Right ventricle myocardium superior (tissue), 1 donor: Measurements from ENCODE around the gene MEF2B. TPM values are rescaled to one million over a fixed set of nuclear protein-coding genes. Genes with fewer than 3 reads are reported as not detected.

Experiments
- ATAC-seq: fragments of 200-7000 bp; cut with Tn5 transposase; one replicate; pipeline ENCODE4 v1.9.1; 2020; ENCODE audit warnings: mild to moderate bottlenecking; ENCODE audit not compliant: poor library complexity
- DNase-seq: peaks from one replicate; pipeline ENCODE4 v3.0.0-alpha.2; 2020
- intact Hi-C: fragments of 100-400 bp; cut with DNase I; formaldehyde crosslinking; loops from one replicate; pipeline ENCODE4 v1.11.2; 2022
- long read RNA-seq: library from polyadenylated mRNA; unstranded; transcript quantifications from one replicate; pipeline ENCODE4 v2.0.0, GENCODE V29; 2021
- total RNA-seq: library from RNA; stranded (reverse); fragmentation: NEBNext Ultra II Directional; extraction: Animal tissue kit (Norgen Biotek cat#: 25700); gene quantifications from one replicate; pipeline ENCODE4 v1.2.1, GENCODE V29; 2021
- donor health status: DM: no; HTN: yes; CAD: no; lungs with severe emphysema.

MEF2B gene
- 0.83 TPM for total RNA-seq
- long read RNA-seq, partial matches to known transcripts = 1 of 2 reads
- long read RNA-seq, other reads (novel, unspliced or antisense) = 0 of 2 reads

DNA sequence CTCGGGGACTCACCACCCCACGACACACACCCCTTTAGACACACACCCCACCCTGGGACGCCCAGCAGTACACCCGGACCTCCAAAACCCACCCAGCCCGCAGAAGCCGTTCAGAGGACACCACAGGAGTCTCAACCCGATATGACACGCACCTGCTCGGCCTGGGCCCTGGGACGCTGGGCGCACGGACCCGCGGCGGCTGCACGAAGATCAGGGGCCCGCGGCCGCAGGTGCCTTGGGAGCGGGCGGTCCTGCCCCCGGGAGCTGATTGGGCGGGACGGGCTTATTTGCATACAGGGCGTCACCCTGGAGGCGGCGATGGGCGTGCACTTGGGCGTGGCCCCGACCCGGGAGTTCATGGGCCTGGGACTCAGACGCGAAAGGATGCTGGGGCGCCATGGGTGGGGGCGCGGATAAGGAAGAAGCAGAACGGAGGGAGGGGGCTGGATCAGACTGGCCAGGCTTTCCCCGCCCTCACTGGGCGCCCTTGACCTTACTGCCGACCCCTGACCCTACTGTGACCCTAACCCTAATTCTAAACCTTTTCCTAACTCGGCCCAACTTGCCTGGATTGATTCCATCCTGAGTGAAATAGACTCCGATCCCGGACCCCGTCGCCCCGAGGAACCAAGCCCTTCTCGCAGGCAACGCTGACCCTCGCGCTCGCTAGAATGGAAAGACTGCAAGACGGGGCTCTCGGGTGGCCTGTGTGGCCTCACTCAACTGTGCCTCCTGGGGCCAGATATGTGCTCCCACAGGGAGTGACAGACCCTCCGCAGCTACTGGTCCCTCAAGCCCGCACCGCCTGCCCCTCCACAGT lies at the start of gene MEF2B:
TSS of gene MEF2B (minus strand) at position 211 of the 820 bp plus-strand sequence. CDS start 19,528 bp downstream, outside the sequence.
- peak; percentile 87 for DNase-seq
- ATAC-seq = peak; percentile 94
- intact Hi-C loops = no loop called here

DNA sequence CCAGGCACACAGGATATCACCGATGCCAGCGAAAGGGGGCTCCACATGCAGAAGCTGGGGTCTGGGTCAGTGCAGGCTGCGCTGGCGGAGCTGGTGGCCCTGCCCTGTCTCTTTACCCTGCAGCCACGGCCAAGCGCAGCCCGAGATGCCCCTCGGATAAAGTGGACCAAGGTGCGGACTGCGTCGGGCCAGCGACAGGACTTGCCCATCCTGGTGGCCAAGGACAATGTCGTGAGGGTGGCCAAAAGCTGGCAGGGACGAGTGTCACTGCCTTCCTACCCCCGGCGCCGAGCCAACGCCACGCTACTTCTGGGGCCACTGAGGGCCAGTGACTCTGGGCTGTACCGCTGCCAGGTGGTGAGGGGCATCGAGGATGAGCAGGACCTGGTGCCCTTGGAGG lies 48.8 kb upstream of the MEF2B start:
- no peak for ATAC-seq
- intact Hi-C loops = no loop called here
- no peak for DNase-seq

DNA sequence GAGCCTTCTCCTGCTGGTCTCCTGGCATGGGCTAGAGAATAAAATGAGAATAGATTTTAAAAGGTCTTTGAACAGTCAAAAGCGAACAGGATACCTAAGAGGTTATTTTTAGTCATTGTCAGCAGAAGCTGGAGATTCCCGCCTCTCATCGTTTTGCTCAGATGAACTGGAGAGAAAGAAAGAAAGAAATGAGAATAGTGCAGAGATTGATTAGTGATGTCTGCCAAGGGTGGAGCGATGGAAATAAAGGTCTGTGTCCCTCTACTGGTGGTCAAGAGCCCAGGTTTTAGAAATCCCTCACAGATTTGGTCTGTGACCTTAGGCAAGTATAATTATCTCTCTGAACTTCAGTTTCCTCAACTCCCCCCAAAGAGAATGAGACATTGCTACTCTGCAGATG lies 47.0 kb upstream of the MEF2B start:
- DNase-seq = no peak
- ATAC-seq = no peak
- intact Hi-C loops = no loop called here

DNA sequence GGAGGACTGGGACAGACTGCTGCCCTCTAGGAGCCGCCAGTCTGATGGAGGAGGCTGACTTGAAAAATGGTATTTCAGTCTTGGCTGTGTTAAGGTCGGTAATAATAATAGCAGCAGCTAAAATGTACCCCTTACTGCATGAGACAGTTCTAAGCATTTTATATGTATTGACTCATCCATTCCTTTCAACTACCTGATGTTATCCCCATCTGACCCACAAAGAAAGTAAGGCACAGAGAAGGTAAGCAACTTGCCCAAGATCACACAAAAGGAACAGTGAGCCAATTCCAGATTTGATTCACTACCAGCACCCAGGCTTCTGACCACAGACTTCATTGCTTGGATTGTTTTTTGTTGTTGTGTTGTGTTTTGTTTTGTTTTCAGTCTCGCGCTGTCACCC lies 45.7 kb upstream of the MEF2B start:
- ATAC-seq (no peak), DNase-seq (no peak)
- intact Hi-C loops = no loop called here

DNA sequence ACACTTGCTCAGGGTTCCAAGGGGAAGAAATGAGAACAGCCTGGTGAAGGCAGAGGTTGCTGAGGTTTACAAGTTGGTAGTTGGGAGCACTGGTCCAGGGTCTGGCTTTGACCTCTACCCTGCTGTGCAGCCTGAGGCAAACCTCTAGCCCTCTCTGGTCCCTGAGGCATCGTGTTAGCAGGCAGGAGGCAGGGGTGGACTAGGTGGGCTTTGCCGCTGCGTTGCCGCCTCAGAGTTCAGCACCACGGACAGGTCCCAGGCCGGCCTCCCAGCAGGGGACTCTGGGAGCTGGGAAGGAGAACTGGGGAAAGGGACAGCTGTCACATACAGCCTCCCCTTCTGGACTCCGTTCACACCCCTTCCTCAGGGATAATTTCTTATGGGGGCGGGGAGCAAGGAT lies 44.8 kb upstream of the MEF2B start:
- intact Hi-C loops = no loop called here
- peak; percentile 55 for DNase-seq
- ATAC-seq = peak; percentile 62

DNA sequence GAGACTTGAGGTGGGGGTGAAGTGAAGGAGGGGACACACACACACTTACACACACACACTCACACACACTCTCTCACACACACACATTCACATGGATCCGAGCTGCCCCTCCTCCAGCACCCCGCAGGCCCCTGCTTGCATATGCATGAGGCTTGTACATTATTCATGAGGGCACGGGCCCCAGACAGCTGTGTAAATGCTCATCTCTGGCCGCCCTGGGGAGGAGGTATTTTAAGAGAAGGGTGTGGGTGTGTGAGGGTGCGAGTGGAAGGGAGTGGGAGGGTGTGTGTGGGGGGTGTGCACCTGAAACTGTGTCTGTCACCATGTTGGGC lies 44.1 kb upstream of the MEF2B start:
- intact Hi-C loops = no loop called here
- no peak for ATAC-seq
- DNase-seq = no peak

DNA sequence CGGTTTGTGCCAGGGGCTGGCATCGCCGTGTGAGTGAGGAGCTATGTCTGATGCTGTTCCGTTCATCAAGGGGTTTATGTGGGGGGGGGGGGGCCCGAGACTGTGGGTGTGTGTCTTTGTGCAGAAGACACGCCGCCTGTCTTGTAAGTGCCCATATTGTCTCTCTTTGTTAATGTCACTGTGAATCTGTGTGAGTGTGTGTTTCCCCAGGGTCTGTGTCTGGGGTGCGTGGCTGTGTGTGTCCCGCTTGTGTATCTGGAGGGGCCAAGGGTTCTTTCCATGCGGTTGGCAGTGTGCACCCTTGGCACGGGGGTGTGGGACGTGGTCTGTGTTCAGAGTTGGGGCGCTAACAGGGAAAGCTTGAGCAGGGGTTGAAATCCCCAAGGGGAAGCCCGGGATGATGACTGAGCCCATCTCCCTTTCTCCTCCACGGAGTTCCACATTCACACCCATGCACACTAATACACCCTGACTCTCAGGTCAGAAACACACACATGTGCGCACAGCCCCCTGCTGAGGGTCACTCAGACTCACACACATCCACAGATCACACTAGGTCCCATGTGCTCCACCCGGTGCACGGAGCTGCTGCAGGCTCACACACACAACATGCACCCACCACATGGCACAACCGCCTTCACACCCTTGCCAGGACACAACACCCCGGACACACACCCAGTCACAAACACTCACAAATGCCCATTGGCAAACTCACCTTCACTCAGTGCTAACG lies 43.5 kb upstream of the MEF2B start:
- DNase-seq = no peak
- ATAC-seq = no peak
- intact Hi-C loops = no loop called here

DNA sequence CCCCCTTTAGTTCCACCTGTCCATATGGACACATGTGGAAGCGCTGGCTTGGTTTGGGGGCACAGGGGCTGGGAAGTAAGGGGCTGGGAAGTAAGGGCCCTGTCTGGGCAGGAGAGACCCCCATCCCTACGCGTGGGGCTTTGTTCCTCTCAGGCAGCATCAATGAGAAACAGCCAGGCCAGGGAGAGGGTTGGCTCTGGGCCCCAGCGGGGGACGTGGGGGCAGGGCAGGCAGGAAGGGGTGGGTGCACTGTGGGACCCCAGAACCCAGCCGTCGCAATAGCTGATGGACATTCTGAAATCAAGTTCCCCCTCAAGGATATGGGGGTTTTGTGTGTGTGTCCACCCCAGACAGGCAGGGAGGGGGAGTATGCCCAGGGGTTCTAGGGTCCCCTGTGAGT lies 42.9 kb upstream of the MEF2B start:
- intact Hi-C loops = no loop called here
- no peak for ATAC-seq
- DNase-seq = no peak

DNA sequence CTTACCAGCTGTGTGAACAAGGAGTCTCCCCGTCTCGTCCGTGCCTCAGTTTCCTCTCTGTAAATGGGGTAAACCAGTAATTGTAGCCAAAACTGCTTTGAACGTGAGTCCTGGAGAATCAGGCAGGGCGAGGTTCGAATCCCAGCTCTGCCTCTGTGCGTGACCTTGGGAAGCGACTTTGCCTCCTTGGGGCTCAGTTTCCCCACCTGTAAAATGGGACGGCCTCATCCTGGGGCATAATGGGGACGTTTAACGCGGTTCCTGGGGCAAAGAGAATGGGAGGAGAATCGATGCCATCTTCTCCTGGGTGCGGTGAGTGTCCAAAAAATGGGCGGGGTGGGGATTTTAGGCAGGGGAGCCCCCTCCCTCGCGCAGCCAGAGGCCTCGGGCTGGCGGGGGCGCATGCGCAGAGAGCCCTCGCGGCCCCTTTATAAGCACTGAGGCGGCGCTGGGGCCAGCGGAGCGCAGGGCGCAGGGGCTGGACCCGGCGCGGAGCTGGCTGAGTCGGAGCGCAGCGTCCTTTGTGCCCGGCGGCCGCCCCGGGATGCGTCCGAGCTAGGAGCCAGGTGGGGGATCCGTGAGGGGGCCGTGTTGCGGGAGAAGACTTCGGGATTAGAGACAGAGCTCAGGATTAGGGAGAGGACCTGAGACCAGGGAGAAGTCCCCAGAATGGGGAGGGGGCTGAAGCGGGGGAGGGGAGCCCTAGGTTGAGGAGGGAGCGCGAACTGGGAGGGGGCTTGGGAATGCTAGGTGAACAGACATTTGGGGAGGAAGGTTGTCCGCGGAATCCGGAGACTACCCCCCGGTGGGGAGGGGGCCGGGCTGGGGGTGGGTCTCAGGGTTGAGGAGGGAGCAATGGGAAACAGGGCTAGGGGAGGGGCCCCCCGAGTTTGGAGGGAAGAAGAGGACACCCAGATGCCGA lies 41.7 kb upstream of the MEF2B start, which contains the start of gene NCAN:
TSS of gene NCAN (plus strand) at position 460 of the 922 bp plus-strand sequence. CDS start 4,996 bp downstream, outside the sequence.
- ATAC-seq (no peak), DNase-seq (no peak)
- intact Hi-C loops = no loop called here

DNA sequence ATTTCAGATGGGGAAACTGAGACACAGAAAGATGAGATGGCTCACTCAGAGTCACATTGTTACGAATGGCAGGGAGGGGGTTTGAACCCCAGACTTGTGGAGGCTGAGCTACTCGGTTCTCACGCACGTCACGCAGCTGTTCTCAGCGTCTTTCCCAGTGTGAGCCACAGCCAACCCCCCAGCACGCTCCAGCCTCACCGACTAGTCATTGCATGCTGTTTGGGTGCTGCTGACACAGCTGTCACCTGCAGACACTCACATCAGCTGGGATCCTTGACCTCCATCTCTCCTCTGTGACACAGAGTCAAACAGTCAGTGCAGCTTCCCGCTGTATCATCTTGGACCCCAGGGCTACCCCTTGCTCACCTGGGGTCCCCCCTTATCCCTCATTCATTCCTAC lies 39.3 kb upstream of the MEF2B start:
- DNase-seq (no peak), ATAC-seq (no peak)
- intact Hi-C loops = no loop called here

DNA sequence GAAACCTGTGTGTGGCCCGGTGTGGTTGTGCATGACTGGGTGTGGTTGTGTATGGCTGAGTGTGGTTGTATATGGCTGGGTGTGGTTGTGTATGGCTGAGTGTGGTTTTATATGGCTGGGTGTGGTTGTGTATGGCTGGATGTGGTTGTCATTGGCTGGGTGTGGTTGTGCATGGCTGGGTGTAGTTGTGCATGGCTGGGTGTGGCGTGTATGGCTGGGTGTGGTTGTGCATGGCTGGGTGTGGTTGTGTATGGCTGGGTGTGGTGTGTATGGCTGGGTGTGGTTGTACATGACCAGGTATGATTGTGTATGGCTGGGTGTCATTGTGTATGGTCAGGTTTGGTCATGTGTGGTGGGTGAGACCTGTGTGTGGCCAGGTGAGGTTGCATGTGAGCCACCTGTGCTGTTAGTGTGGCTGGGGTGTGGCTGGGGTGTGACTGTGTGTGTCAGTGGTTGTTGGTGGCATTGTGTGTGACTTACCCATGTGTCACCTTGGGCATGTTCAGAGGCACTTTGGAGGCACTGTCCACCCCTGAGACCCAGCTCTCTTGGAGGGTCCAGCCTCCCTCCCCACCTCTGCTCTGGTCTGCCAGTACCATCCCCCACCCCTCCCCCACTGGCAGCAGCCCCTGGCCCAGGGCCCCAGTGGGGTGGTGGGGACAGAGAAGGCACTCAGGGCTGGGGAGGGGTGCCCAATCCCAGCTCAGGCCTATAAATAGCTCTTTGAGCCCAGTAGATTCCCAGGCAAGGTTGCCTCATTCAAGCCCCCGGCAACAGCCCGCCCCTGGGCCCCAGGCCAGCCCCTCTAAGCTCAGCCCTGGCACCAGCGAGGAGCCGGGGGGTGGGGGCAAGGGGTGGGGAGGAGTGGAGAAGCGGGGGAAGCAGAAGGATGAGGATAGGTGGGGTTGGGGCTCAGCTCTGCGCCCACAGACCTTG lies 37.8 kb upstream of the MEF2B start:
- DNase-seq = no peak
- no peak for ATAC-seq
- intact Hi-C loops = no loop called here

DNA sequence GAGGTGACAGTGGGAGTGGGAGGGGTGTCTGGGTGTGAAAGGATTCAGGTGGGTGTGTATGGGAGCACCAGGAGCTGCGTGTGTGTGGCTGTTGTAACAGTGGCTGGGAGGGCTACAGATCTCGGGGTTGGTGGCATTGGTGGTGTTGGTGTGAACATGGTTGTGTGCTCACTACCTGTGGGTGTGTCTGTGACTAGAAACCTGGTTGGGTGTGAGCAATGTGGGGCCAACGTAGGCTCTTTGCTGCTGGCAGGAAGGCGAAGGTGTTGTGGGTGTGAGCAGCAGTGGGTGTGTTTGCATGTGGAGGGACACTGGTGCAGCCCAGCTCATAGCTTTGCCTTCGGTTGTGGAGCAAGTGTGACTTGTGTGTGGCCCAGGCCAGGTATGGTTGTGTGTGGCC lies 36.9 kb upstream of the MEF2B start:
- ATAC-seq = no peak
- intact Hi-C loops = no loop called here
- DNase-seq = no peak

DNA sequence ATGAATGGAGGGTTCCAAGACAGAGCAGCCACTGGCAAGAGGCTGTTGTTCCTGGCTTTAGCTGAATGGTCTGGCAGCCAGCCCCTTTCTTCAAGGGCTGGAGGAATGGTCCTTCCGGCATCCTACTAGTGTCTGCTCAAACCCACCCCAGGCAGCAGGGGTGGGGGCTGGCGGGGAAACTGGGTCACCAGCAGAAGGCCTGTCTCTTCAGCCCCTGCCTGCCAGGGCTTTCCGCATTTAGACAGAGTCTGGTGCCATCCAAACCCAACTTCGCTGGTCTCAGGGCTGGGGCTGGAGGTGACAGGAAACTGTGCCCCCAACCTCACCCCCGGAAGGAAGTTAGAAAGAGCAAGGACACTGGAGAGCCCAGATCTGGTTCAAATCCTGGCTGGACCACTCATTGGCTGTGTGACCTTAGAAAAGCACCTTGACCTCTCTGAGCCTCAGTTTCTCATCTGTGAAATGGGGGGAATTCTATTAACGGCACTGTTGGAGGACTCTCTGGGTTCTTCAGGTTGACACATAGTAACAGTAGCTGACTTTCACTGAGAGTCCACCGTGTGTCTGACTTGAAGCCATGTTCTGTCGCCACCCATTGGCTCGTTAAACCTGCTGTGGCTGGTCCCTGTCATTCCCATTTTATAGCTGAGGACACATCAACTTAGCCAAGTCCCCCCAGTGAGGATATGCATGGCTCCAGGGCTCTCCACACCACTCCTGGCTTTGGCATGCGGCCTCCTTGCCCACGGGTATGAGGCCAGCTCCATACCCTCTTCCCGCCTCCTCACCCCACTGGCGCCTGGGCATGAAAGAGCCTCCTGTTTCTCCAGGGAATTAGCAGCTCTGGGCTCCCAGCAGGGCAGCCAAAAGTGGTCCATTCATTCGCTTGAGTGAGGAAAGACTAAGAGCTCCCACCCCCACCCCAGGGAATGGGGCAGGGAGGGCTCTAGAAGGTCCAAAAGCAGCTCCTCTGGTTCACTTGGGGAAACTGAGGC lies 35.6 kb upstream of the MEF2B start:
- intact Hi-C loops = no loop called here
- ATAC-seq (no peak), DNase-seq (no peak)

DNA sequence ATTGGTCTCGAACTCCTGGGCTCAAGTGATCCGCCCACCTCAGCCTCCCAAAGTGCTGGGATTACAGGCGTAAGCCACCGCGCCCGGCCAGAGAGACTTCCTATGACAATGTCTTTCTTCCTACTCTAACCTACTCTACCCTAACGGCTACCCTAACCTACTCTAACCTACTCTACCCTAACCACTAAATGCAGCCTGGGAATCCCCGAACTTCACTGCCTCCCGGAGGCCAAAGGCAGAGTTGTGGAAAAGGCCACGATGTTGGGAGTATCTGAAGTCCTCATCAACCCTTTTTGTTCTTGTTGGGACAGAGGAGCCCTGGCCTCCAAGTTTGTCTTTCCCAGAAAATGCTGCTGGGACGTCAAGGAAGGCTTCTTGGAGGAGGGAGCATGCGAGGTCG lies 34.1 kb upstream of the MEF2B start:
- no peak for DNase-seq
- ATAC-seq = no peak
- intact Hi-C loops = no loop called here

DNA sequence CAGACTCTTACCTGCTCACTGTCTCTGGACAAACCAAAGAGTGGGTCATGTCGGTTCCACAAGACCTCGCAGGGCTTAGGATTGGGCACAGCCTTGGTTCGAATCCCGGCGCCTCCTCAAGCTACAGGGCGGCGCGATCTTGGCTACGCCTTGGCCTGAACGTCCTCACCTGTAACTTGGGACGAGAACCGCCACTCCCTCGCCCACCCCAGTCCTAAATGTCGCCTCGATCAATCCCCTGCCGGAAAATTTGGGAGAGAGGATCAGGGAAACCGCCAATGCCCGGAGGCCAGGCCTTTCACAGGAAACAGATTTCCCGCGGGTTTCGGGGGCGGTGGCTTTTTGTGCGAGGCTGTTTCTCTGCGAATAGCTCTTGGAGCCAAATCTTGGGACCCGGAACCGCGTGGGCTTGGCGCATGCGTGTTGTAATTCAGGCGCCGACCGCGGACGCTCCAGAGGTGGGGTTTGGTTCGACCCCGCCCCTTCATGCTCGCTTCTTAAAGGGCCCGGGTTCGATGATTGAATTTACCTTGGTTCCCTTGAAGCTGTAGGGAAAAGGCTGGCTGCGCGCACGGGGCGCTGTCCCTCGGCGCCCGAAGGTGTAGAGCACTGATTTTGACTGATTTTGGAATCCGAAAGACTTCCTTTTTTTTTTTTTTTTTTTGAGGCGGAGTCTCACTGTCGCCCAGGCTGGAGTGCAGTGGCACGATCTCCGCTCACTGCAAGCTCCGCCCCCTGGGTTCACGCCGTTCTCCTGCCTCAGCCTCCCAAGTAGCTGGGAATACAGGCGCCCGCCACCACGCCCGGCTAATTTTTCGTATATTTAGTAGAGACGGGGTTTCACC lies 33.2 kb upstream of the MEF2B start, which contains the start of gene NR2C2AP:
TSS of gene NR2C2AP (minus strand) at position 403 of the 845 bp plus-strand sequence. CDS start at position 49, 354 bp downstream.
- intact Hi-C loops = no loop called here
- DNase-seq = peak; percentile 95
- peak; percentile 97 for ATAC-seq

DNA sequence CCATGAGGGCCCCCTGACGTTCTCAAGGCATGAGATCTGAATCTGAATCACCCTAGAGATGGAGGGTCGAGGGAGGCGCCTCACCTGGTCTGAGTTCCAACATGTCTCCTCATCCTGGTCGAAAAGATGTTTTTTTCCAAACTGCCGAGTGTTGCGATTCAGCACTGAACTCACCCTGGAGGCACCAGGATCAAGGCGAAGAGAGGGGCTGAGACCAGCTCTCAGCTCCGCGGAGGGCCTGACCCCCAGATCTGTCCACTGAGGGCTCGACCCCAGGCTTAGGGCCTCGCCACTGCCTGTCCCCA lies 32.6 kb upstream of the MEF2B start:
- intact Hi-C loops = no loop called here
- no peak for DNase-seq
- ATAC-seq = no peak
